Transverse colon (tissue), 4 donors: ENCODE data around the gene RNF207. TPM values are rescaled to one million over a fixed set of nuclear protein-coding genes. Genes with fewer than 3 reads are reported as not detected.

Source experiments
- DNase-seq: peaks from one replicate; pipeline ENCODE4 v3.0.0-alpha.2; 2019
- H3K27ac ChIP-seq, 4 donors: fragments of 200-600 bp; sonication (generic); 2 replicates each; pipeline ENCODE4 v1.5.1; 2016 to 2018; ENCODE audit warnings: inconsistent platforms in 4 of 4
- H3K27me3 ChIP-seq: fragments of 200-600 bp; sonication (generic); 2 replicates; pipeline ENCODE4 v1.5.1; 2017; ENCODE audit warnings: inconsistent platforms
- H3K36me3 ChIP-seq, 4 donors: fragments of 200-600 bp; sonication (generic); 2 replicates each; pipeline ENCODE4 v1.5.1; 2017 to 2019; ENCODE audit warnings: inconsistent platforms in 4 of 4
- H3K4me1 ChIP-seq, 4 donors: fragments of 200-600 bp; sonication (generic); 2 replicates each; pipeline ENCODE4 v1.5.1; 2017 to 2020; ENCODE audit warnings: inconsistent platforms in 4 of 4
- H3K4me3 ChIP-seq, 4 donors: fragments of 200-600 bp; sonication (generic); 1 replicate in 1 of 4; 2 replicates in 3 of 4; pipeline versions ENCODE4 v1.5.1 to v1.6.1; 2017 to 2019; ENCODE audit warnings: inconsistent platforms in 4 of 4
- H3K9me3 ChIP-seq, 2 donors: fragments of 200-600 bp; sonication (generic); 2 replicates each; pipeline ENCODE4 v1.5.1; 2017 to 2019; ENCODE audit warnings: inconsistent platforms in 2 of 2
- CTCF ChIP-seq, 5 experiments: fragments of 200-600 bp in 3 of 5; fragments of 450-650 bp in 2 of 5; sonication (generic) in 3 of 5; IDR thresholded peaks; 1 replicate in 2 of 5; 2 replicates in 3 of 5; pipeline ENCODE4 v1.5.1; 2016 to 2017; ENCODE audit warnings: antibody characterized with exemption in 5 of 5, inconsistent platforms in 3 of 5, mild to moderate bottlenecking in 2 of 5, moderate library complexity in 1 of 5
- EP300 ChIP-seq: sonication (generic); formaldehyde crosslinking; IDR thresholded peaks from one replicate; pipeline ENCODE4 v1.6.1; 2017; ENCODE audit warnings: antibody characterized with exemption, low read depth
- POLR2A ChIP-seq: fragments of 450-650 bp; IDR thresholded peaks from one replicate; pipeline ENCODE4 v1.6.1; 2016; ENCODE audit warnings: antibody characterized with exemption, mild to moderate bottlenecking, moderate library complexity
- POLR2AphosphoS5 ChIP-seq, 3 donors: sonication (generic); formaldehyde crosslinking; IDR thresholded peaks; one replicate each; pipeline ENCODE4 v1.6.1; 2016; ENCODE audit warnings: antibody characterized with exemption in 3 of 3
- WGBS, 2 donors: methylation state at CpG; one replicate each; pipeline ENCODE4 v1.1.5; 2018; ENCODE audit warnings: low coverage in 1 of 2; 5-methylcytosine and 5-hydroxymethylcytosine counted together
- in situ Hi-C, 4 donors: fragments of 200-750 bp; cut with MboI; loops; one replicate each; pipeline versions ENCODE4 v1.15.0 to v1.15.1; 2017; ENCODE audit warnings: low sequenced_read_pairs in 3 of 4, low pct_ligation_motif_present in 1 of 4, low pct_unique_long_range_greater_than_20kb in 1 of 4
- intact Hi-C: fragments of 100-400 bp; cut with DNase I; formaldehyde crosslinking; loops from one replicate; pipeline ENCODE4 v1.15.1; 2023; ENCODE audit warnings: low total_unique reads
- total RNA-seq, 4 donors: library from RNA; depleted of rRNA; stranded (reverse); fragments of >200 nt; gene quantifications; one replicate each; pipeline ENCODE4 v1.1.0, GENCODE V29; 2016

RNF207 gene
- total RNA-seq, 4 donors from 2014 or later = 82.6 to 1,341 (median 190) TPM

- Histone ChIP-seq H3K27ac (peak overlapping the region; percentile 58 to 82 (median 79)), H3K4me3 (peak overlapping the region; percentile 36 to 75 (median 62)), H3K9me3 (no peaks in the 10 kb centered on the region), H3K27me3 (peaks cover 20% of the 10 kb centered on the region), H3K36me3 (no peaks in the 10 kb centered on the region), H3K4me1 (peaks cover 5 to 25% (median 22%) of the 10 kb centered on the region in 4 donors)
- intact Hi-C loops (no loop called here), in situ Hi-C loops (loop anchor here in 2 of 4 donors (10.0 kb wide), 2 partner anchors 85 to 145 kb away; no protein-coding TSS in a partner anchor)
- peak; percentile 86 for DNase-seq
- TF ChIP-seq CTCF (IDR thresholded peaks at IDR 0.05) = no peak
- TF ChIP-seq EP300 = no peak
- peak in 1 of 3 donors; percentile 29 for TF ChIP-seq POLR2AphosphoS5 (IDR thresholded peaks at IDR 0.05)
- TF ChIP-seq POLR2A = peak; percentile 19
- 15% methylated on average over 19 of the region's 46 CpGs; no CpG with 5 or more reads in 1 of the 2 donors for WGBS, 2 donors
Measured at GRCh38 chr1:6259491-6260362, 53.8 kb downstream of the RNF207 start.

- intact Hi-C loops = no loop called here
- Histone ChIP-seq H3K4me1 (peaks cover 5 to 25% (median 22%) of the 10 kb centered on the region in 4 donors), H3K27me3 (peaks cover 20% of the 10 kb centered on the region), H3K4me3 (peak overlapping the region; percentile 36 to 75 (median 62)), H3K9me3 (no peaks in the 10 kb centered on the region), H3K27ac (peak overlapping the region; percentile 58 to 82 (median 79)), H3K36me3 (no peaks in the 10 kb centered on the region)
- no peak for TF ChIP-seq CTCF (IDR thresholded peaks at IDR 0.05)
- no peak for TF ChIP-seq EP300
- TF ChIP-seq POLR2AphosphoS5 (IDR thresholded peaks at IDR 0.05) = no peak
- in situ Hi-C loops = no loop called here
- WGBS, 2 donors = 2% methylated on average over 37 of the region's 61 CpGs; no CpG with 5 or more reads in 1 of the 2 donors
- DNase-seq = no peak
Measured at GRCh38 chr1:6260433-6260934, 54.6 kb downstream of the RNF207 start.

GRCh38 chr1:6260961-6261614, 55.2 kb downstream of the RNF207 start, which contains the start of gene GPR153:
Gene GPR153 (minus strand): TSS chr1:6261098. CDS start chr1:6254905, 6,193 bp downstream.
- 5% methylated on average over 12 of the region's 78 CpGs; no CpG with 5 or more reads in 1 of the 2 donors for WGBS, 2 donors
- H3K9me3 ChIP-seq = no peaks in the 10 kb centered on the region
- H3K4me3 ChIP-seq = peak within 1 kb of the TSS; percentile 36 to 75 (median 62)
- intact Hi-C loops (no loop called here), in situ Hi-C loops (no loop called here)
- H3K36me3 ChIP-seq = no peaks in the 10 kb centered on the region
- TF ChIP-seq CTCF (IDR thresholded peaks at IDR 0.05) = no peak
- TF ChIP-seq POLR2AphosphoS5 (IDR thresholded peaks at IDR 0.05) = no peak
- TF ChIP-seq EP300 = no peak
- TF ChIP-seq POLR2A = no peak
- peaks cover 20% of the 10 kb centered on the region for H3K27me3 ChIP-seq
- DNase-seq = peak; percentile 48
- H3K27ac ChIP-seq = peak within 1 kb of the TSS; percentile 58 to 82 (median 79)
- H3K4me1 ChIP-seq = peaks cover 5 to 25% (median 22%) of the 10 kb centered on the region in 4 donors

- H3K27me3 ChIP-seq = peaks cover 20% of the 10 kb centered on the region
- TF ChIP-seq POLR2A (no peak), EP300 (no peak), POLR2AphosphoS5 (IDR thresholded peaks at IDR 0.05) (no peak), CTCF (IDR thresholded peaks at IDR 0.05) (no peak)
- intact Hi-C loops (no loop called here), in situ Hi-C loops (no loop called here)
- H3K9me3 ChIP-seq = no peaks in the 10 kb centered on the region
- peaks cover 5 to 25% (median 22%) of the 10 kb centered on the region in 4 donors for H3K4me1 ChIP-seq
- DNase-seq = no peak
- WGBS, 2 donors = 34% methylated on average over 15 of the region's 15 CpGs; no CpG with 5 or more reads in 1 of the 2 donors
- peak overlapping the region in 3 of 4 donors; percentile 43 to 70 (median 69) for H3K27ac ChIP-seq
- H3K36me3 ChIP-seq = no peaks in the 10 kb centered on the region
- peak overlapping the region in 3 of 4 donors; percentile 58 to 66 (median 65) for H3K4me3 ChIP-seq
Measured at GRCh38 chr1:6261615-6261995, 55.7 kb downstream of the RNF207 start.
